ENCODE measurements around the gene OR4X1.
"Not testable (repeated sequence)": the region's sequence is repeated elsewhere in the genome, so short reads cannot be mapped to it uniquely, and the experiment has no call there.

Gene OR4X1
- long read RNA-seq, result 0 reads

GRCh38 chr11:48263423-48263911 lies at the start of gene OR4X1:
TSS of gene OR4X1 (plus strand) at chr11:48263861. CDS start at chr11:48263861, 0 bp downstream.
- no peak for TF ChIP-seq POLR2AphosphoS5 (IDR thresholded peaks at IDR 0.05; ENCODE audit: low read depth)
- TF ChIP-seq GABPA (IDR thresholded peaks at IDR 0.05; ENCODE audit: low read depth), result no peak
- no peak for TF ChIP-seq CTCF (IDR thresholded peaks at IDR 0.05; ENCODE audit: insufficient read depth, low read length)
- TF ChIP-seq SPI1 (IDR thresholded peaks at IDR 0.05; ENCODE audit: borderline replicate concordance, low read depth), result no peak
- no peak for TF ChIP-seq REST (IDR thresholded peaks at IDR 0.05; ENCODE audit: insufficient replicate concordance, low read depth)
- no peak within 1 kb of the TSS for H3K4me3 ChIP-seq (replicated peaks; ENCODE audit: insufficient read depth, low read length)
- H3K27me3 ChIP-seq (ENCODE audit: insufficient read depth, poor library complexity, severe bottlenecking), result peaks cover 4% of the 10 kb centered on the region
- DNase-seq (ENCODE audit: low read depth in 1 of 2, low spot score in 1 of 2), result no peak
- H3K27ac ChIP-seq (replicated peaks), result no peak within 1 kb of the TSS

GRCh38 chr11:48216510-48216909 lies 47.2 kb upstream of the OR4X1 start, which contains the start of gene OR4B1:
TSS of gene OR4B1 (plus strand) at chr11:48216810. CDS start at chr11:48216810, 0 bp downstream.
- no peaks in the 10 kb centered on the region for H3K27me3 ChIP-seq (ENCODE audit: insufficient read depth, poor library complexity, severe bottlenecking)
- DNase-seq (ENCODE audit: low read depth in 1 of 2, low spot score in 1 of 2), result no peak
- TF ChIP-seq POLR2AphosphoS5 (IDR thresholded peaks at IDR 0.05; ENCODE audit: low read depth), result no peak
- TF ChIP-seq REST (IDR thresholded peaks at IDR 0.05; ENCODE audit: insufficient replicate concordance, low read depth), result no peak
- TF ChIP-seq GABPA (IDR thresholded peaks at IDR 0.05; ENCODE audit: low read depth), result no peak
- no peak for TF ChIP-seq CTCF (IDR thresholded peaks at IDR 0.05; ENCODE audit: insufficient read depth, low read length)
- TF ChIP-seq SPI1 (IDR thresholded peaks at IDR 0.05; ENCODE audit: borderline replicate concordance, low read depth), result no peak
- H3K27ac ChIP-seq (replicated peaks), result no peak within 1 kb of the TSS
- no peak within 1 kb of the TSS for H3K4me3 ChIP-seq (replicated peaks; ENCODE audit: insufficient read depth, low read length)

GRCh38 chr11:48228761-48229160 lies 34.9 kb upstream of the OR4X1 start:
- no peak for DNase-seq (ENCODE audit: low read depth in 1 of 2, low spot score in 1 of 2)
- no peak overlapping the region for H3K4me3 ChIP-seq (replicated peaks; ENCODE audit: insufficient read depth, low read length)
- no peak overlapping the region for H3K27ac ChIP-seq (replicated peaks)
- no peak for TF ChIP-seq CTCF (IDR thresholded peaks at IDR 0.05; ENCODE audit: insufficient read depth, low read length)
- TF ChIP-seq REST (IDR thresholded peaks at IDR 0.05; ENCODE audit: insufficient replicate concordance, low read depth), result no peak
- no peak for TF ChIP-seq SPI1 (IDR thresholded peaks at IDR 0.05; ENCODE audit: borderline replicate concordance, low read depth)
- TF ChIP-seq GABPA (IDR thresholded peaks at IDR 0.05; ENCODE audit: low read depth), result no peak
- TF ChIP-seq POLR2AphosphoS5 (IDR thresholded peaks at IDR 0.05; ENCODE audit: low read depth), result no peak
- peaks cover 1% of the 10 kb centered on the region for H3K27me3 ChIP-seq (ENCODE audit: insufficient read depth, poor library complexity, severe bottlenecking)

- not testable (repeated sequence) for H3K4me3 ChIP-seq (replicated peaks; ENCODE audit: insufficient read depth, low read length); H3K27ac ChIP-seq (replicated peaks); DNase-seq (ENCODE audit: low read depth in 1 of 2, low spot score in 1 of 2); H3K27me3 ChIP-seq (ENCODE audit: insufficient read depth, poor library complexity, severe bottlenecking)
These were observed 33.6 kb upstream of the OR4X1 start for GRCh38 chr11:48230057-48230456.

Data from HL-60 (cell line).